ENCODE data around the gene MLF1. TPM values are rescaled to one million over a fixed set of nuclear protein-coding genes. Genes with fewer than 3 reads are reported as not detected.

Gene MLF1
- polyA plus RNA-seq, 1 donor from 2014 or later: 55.9 TPM

DNA sequence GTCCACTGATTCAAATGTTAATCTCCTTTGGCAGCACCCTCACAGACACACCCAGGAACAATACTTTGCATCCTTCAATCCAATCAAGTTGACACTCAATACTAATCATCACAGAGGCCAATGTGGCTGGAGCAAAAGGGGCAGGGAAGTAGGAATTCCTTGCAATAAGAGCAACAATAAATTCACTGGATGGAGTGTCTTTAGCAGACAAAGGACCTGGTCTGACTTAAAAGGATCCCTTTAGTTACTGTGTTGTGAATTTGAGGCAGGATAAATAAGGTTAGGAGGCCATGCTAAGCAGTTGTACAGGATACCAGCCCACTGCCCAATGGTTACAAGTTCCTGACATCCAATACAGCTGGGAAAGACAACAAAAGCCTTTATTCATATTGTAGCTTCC, 61.0 kb downstream of the MLF1 start:
- Histone ChIP-seq H3K4me2 (ENCODE audit: low read length) (no peak overlapping the region), H3K9ac (ENCODE audit: low read length) (no peak overlapping the region), H3K27ac (ENCODE audit: low read length) (no peak overlapping the region), H3K36me3 (ENCODE audit: insufficient read depth, low read length) (no peaks in the 10 kb centered on the region), H2AFZ (ENCODE audit: low read depth, low read length) (no peak overlapping the region), H3K4me3 (ENCODE audit: low read length) (no peak overlapping the region), H3K9me3 (ENCODE audit: low read length) (no peaks in the 10 kb centered on the region), H3F3A (ENCODE audit: insufficient read depth, low read length, poor library complexity, severe bottlenecking) (no peaks in the 10 kb centered on the region), H3K27me3 (ENCODE audit: insufficient read depth, low read depth, low read length) (no peaks in the 10 kb centered on the region), H4K20me1 (ENCODE audit: insufficient read depth) (no peaks in the 10 kb centered on the region), H3K9me2 (ENCODE audit: insufficient read depth, low read length) (no peaks in the 10 kb centered on the region), H3K79me2 (replicated peaks; ENCODE audit: insufficient read depth, low read length) (no peaks in the 10 kb centered on the region)
- TF ChIP-seq POLR2AphosphoS5 (IDR thresholded peaks at IDR 0.05) (no peak), MXI1 (conservative IDR thresholded peaks at IDR 0.05; ENCODE audit: poor library complexity, severe bottlenecking) (no peak), TAF1 (IDR thresholded peaks at IDR 0.05; ENCODE audit: low read depth) (no peak), RAD21 (conservative IDR thresholded peaks at IDR 0.05) (no peak), EZH2 (IDR thresholded peaks at IDR 0.05; ENCODE audit: borderline replicate concordance, insufficient read depth, low read length, poor library complexity, severe bottlenecking) (no peak)
- TF ChIP-seq, protein P1, sequence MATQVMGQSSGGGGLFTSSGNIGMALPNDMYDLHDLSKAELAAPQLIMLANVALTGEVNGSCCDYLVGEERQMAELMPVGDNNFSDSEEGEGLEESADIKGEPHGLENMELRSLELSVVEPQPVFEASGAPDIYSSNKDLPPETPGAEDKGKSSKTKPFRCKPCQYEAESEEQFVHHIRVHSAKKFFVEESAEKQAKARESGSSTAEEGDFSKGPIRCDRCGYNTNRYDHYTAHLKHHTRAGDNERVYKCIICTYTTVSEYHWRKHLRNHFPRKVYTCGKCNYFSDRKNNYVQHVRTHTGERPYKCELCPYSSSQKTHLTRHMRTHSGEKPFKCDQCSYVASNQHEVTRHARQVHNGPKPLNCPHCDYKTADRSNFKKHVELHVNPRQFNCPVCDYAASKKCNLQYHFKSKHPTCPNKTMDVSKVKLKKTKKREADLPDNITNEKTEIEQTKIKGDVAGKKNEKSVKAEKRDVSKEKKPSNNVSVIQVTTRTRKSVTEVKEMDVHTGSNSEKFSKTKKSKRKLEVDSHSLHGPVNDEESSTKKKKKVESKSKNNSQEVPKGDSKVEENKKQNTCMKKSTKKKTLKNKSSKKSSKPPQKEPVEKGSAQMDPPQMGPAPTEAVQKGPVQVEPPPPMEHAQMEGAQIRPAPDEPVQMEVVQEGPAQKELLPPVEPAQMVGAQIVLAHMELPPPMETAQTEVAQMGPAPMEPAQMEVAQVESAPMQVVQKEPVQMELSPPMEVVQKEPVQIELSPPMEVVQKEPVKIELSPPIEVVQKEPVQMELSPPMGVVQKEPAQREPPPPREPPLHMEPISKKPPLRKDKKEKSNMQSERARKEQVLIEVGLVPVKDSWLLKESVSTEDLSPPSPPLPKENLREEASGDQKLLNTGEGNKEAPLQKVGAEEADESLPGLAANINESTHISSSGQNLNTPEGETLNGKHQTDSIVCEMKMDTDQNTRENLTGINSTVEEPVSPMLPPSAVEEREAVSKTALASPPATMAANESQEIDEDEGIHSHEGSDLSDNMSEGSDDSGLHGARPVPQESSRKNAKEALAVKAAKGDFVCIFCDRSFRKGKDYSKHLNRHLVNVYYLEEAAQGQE (IDR thresholded peaks at IDR 0.05; ENCODE audit: borderline replicate concordance): no peak

DNA sequence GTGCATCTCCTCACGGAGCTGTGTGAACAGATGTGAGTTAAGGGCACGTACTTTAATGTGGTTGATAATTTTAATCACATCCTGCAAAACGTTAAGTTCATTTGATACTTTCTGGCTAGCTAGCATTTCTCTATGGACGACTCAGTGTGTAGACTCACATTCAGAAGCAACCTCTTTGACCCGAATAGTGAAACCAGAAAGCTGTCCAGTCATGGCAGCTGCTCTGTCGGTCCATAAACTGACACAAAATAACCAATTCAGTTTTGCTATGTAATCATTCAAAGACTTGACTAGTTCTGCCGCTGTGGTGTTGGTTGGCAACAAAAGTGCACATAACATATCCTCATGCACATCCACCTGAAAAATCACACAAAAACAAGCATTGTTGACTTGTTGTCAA, 69.7 kb downstream of the MLF1 start:
- H3K9me2 ChIP-seq (ENCODE audit: insufficient read depth, low read length): no peaks in the 10 kb centered on the region
- peaks cover 10% of the 10 kb centered on the region for H3K79me2 ChIP-seq (replicated peaks; ENCODE audit: insufficient read depth, low read length)
- H3K36me3 ChIP-seq (ENCODE audit: insufficient read depth, low read length): no peaks in the 10 kb centered on the region
- no peaks in the 10 kb centered on the region for H4K20me1 ChIP-seq (ENCODE audit: insufficient read depth)
- H3K4me3 ChIP-seq (ENCODE audit: low read length): no peak overlapping the region
- no peaks in the 10 kb centered on the region for H3F3A ChIP-seq (ENCODE audit: insufficient read depth, low read length, poor library complexity, severe bottlenecking)
- no peaks in the 10 kb centered on the region for H3K9me3 ChIP-seq (ENCODE audit: low read length)
- H2AFZ ChIP-seq (ENCODE audit: low read depth, low read length): no peak overlapping the region
- H3K4me2 ChIP-seq (ENCODE audit: low read length): no peak overlapping the region
- TF ChIP-seq EZH2 (IDR thresholded peaks at IDR 0.05; ENCODE audit: borderline replicate concordance, insufficient read depth, low read length, poor library complexity, severe bottlenecking) (no peak), EP300 (conservative IDR thresholded peaks at IDR 0.05; ENCODE audit: poor library complexity, severe bottlenecking) (no peak), TAF1 (IDR thresholded peaks at IDR 0.05; ENCODE audit: low read depth) (no peak), MXI1 (conservative IDR thresholded peaks at IDR 0.05; ENCODE audit: poor library complexity, severe bottlenecking) (no peak), SMC3 (conservative IDR thresholded peaks at IDR 0.05; ENCODE audit: poor library complexity) (no peak), RAD21 (conservative IDR thresholded peaks at IDR 0.05) (no peak), POLR2AphosphoS5 (IDR thresholded peaks at IDR 0.05) (no peak)
- TF ChIP-seq, protein P1 (IDR thresholded peaks at IDR 0.05; ENCODE audit: borderline replicate concordance): no peak
- TF ChIP-seq, protein P2, sequence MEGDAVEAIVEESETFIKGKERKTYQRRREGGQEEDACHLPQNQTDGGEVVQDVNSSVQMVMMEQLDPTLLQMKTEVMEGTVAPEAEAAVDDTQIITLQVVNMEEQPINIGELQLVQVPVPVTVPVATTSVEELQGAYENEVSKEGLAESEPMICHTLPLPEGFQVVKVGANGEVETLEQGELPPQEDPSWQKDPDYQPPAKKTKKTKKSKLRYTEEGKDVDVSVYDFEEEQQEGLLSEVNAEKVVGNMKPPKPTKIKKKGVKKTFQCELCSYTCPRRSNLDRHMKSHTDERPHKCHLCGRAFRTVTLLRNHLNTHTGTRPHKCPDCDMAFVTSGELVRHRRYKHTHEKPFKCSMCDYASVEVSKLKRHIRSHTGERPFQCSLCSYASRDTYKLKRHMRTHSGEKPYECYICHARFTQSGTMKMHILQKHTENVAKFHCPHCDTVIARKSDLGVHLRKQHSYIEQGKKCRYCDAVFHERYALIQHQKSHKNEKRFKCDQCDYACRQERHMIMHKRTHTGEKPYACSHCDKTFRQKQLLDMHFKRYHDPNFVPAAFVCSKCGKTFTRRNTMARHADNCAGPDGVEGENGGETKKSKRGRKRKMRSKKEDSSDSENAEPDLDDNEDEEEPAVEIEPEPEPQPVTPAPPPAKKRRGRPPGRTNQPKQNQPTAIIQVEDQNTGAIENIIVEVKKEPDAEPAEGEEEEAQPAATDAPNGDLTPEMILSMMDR (IDR thresholded peaks at IDR 0.05; ENCODE audit: poor library complexity, severe bottlenecking): no peak
- H3K27ac ChIP-seq (ENCODE audit: low read length): no peak overlapping the region
- H3K27me3 ChIP-seq (ENCODE audit: insufficient read depth, low read depth, low read length): no peaks in the 10 kb centered on the region
- no peak overlapping the region for H3K9ac ChIP-seq (ENCODE audit: low read length)
